UCSD-AML1 (cell line): ENCODE data around the gene CRLF1.
A peak's percentile ranks its signal among the peaks of the same experiment; 100 is the strongest.
"Not testable (repeated sequence)": the region's sequence is repeated elsewhere in the genome, so short reads cannot be mapped to it uniquely, and the experiment has no call there.

ENCODE experiments used
- DNase-seq: peaks from one replicate; lab custom pipeline; 2025; ENCODE audit not compliant: unreplicated experiment; lab: John Stamatoyannopoulos, UW

The CRLF1 gene

DNA sequence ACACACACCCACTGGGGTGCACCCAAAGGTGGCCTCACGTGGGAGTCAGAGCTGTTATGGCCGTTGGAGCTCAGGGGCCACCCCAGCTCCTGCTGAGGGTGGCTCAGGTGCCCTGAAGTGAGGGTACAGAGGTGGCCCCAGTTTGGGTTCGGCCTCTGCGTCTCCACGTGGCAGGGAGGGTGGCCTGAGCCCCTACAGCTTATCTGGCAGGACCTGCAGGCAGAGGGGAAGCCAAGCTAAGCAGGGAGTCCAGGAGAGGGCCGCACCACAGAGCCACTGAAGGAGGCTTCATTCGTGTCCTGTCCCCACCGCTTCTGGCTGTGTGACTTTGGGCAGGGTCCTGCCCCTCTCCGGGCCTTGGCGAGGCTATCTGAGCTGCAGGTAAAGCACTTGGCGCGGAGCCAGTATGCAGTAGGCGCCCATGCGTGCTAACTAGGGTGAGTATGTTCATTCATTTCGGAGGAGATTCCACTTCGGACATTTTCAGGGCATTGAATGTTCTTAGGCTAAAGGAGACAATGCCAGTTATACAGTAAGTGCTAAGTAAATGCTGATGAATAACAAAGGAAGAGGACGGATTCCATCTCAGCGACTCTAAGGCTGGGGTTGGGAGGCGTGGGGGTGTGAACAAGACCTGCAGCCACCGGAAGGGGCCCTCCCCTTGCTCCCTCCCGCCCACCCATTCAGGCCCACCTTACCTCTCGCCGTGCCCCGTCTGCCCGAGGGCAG lies 13.1 kb downstream of the CRLF1 start:
- no peak for DNase-seq

- not testable (repeated sequence) for DNase-seq
Measured at GRCh38 chr19:18592732-18593131, 13.9 kb downstream of the CRLF1 start.

DNA sequence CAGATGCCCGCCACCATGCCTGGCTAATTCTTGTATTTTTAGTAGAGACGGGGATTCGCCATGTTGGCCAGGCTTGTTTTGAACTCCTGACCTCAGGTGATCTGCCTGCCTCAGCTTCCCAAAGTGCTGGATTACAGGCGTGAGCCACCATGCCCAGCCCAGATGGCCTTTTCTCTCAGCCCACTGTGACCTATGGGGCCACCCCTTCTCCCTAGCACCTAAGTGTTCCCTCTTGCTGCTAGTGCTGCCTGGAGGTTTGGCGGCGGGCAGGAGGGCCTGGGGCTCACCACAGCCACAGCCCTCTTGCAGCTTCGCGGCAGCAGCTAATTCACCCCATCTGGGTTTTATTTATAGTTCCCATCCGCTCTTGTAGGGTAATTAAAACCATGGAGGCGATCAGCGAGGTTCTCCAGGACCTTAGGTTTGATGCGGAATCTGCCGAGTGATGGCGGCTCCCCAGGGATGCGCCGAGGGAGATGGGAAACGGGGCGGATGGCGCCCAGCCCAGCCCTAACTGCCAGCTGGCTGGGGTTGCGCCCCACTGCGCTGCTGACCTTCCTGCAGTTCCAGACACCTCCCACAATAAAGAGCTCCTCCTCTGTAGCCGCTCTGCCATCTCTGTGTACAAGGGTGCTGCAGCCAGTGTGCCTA lies 14.7 kb downstream of the CRLF1 start:
- no peak for DNase-seq

GRCh38 chr19:18590273-18591272 lies 16.0 kb downstream of the CRLF1 start:
- no peak for DNase-seq

- DNase-seq = peak; percentile 72
Measured at GRCh38 chr19:18589380-18590272, 17.0 kb downstream of the CRLF1 start.

DNA sequence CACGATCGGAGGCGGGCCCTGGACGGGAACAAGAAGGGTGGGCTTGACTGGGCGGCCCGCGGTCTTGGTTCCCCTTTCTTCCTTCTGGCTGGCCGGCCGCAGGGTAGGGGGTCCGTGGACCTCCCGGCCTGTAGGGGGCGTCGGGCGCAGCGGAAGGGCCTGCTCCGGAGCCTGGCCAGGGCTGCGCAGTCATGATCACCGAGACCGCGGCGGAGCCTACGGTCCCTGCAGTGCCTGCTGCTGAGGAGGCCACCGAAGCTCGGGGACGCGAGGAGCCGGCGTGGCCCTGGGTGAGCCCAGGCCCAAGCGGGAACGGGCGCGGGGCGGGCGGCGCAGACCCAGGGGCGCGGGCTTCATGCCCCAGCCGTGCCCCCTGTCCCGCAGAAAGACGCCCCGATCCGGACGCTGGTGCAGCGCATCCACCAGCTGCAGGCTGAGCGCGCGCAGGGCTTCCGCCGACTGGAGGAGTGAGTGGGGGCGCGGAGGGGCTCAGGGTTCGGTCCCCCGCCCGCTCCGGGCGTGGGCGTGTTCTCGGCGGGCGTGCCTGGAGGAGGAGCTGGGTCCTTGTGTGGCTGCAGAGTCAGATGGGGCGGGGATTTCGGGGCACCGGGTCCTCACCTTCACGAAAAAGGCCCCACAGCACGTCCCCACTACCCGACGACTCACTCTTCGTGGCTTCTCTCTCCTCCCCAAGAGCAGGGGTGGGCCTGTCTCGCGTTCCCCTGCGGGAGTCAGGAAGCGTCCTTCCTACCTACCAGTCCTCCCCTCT lies 17.8 kb downstream of the CRLF1 start, which contains the start of gene REX1BD:
Gene REX1BD (plus strand): TSS at position 188 of the 769 bp plus-strand sequence. CDS start 4 bp downstream, at position 192.
- peak; percentile 93 for DNase-seq

DNA sequence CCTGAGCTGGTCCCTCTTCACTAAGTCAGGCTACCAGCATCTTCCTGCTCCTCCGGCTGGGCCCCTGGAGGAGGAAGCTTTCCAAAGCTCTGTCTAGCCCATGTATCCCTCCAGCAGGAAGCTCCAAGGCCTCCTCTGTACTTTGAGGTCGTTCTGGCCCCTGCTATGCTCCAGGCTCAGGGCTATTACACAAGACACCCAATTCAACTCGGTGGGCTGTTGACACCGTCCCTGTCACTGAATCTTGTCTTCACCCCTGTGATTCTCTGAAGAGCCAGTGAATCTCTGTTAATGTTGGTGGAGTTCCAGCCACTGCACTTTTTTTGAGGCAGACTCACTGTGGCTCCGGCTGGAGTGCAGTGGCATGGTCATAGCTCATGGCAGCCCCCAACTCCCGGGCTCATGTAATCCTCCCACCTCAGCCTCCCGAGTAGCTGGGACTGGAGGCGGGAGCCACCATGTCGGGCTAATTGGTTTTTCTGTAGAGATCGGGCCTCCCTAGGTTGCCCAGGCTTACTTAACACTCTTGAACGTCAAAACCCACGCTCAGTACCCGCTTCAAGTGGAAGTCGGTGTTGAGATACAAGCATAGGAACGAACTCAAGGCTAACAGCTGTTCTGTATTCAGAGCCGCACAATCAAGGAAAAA lies 18.5 kb downstream of the CRLF1 start:
- no peak for DNase-seq

DNA sequence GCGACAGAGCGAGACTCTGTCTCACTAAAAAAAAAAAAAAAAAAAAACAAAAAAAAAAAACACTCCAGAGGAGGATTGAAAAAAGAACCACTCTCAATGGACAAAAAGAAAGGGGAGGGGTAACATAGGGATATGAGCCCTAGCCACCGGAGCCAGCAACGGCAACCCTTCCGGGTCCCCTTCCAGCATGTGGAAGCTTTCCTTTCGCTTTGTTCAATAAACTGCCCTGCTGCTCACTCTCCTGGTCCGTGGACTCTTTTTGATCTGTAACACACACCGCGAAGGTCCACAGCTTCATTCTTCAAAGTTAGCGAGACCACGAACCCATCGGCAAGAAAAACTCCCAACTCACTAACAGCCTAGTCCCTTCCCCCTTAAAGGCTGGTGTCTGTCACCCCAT lies 19.0 kb downstream of the CRLF1 start:
- no peak for DNase-seq

DNA sequence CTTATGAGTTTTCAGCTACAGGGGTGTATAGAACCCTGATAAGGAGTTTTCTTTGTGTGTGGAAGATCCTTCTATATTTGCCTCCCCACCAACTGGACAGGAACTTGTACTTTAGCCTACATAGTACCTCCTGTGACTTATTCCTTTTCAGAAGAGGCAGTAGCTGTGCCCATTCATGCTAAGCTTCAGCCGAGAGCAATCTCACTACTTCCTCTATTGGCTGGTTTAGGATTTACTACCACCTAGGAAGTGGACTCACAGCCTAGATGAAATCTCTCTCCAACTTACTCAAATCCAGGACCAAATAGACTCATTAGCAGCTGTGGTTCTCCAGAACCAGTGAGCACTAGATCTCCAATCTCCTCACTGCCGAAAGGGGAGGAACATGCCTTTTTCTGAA lies 20.3 kb downstream of the CRLF1 start:
- no peak for DNase-seq

DNA sequence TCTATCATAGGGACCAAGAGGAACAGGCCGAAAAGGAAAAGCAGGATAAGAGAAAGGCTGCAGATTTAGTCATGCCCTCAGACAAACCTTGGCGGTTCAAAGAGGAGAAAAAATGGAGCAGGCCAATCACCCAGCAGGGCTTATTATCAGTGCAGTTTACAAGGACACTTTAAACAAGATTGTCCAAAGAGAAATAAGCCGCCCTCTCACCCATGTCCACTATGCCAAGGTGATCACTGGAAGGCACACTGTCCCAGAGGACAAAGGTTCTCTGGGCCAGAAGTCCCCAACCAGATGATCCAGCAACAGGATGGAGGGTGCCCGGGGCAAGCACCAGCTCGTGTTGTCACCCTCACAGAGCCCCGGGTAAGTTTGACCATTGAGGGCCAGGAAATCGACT lies 26.3 kb downstream of the CRLF1 start:
- no peak for DNase-seq

- no peak for DNase-seq
Measured at GRCh38 chr19:18577365-18577914, 29.2 kb downstream of the CRLF1 start.

- DNase-seq = no peak
Measured at GRCh38 chr19:18576383-18576782, 30.2 kb downstream of the CRLF1 start.

- DNase-seq = no peak
Measured at GRCh38 chr19:18574691-18575291, 31.8 kb downstream of the CRLF1 start.

GRCh38 chr19:18571564-18572344 lies 34.8 kb downstream of the CRLF1 start, which contains the start of gene UBA52:
UBA52 (plus strand) TSS chr19:18571857; CDS start chr19:18573301, 1,444 bp downstream.
- DNase-seq = peak; percentile 98

- DNase-seq = no peak
Measured at GRCh38 chr19:18568367-18568766, 38.2 kb downstream of the CRLF1 start.

DNA sequence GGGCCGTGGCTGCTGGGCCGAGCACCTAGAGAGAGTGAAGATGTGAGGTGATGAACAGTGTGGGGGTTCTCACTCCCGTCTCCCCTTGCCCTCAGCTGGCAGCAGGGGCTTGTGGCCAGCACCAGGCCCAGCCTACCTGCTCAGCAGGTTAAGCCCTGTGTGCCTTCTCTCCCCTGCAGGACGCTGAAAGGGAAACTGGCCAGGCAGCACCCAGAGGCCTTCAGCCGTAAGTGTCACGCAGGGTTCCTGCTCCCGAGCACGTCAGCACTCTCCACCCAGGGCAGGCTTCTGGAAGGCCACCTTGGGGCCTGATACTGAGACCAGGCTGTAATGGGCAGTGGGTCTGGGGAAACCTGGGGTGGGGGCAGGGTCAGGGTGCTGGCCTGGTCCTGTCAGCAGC lies 39.6 kb downstream of the CRLF1 start:
- no peak for DNase-seq

DNA sequence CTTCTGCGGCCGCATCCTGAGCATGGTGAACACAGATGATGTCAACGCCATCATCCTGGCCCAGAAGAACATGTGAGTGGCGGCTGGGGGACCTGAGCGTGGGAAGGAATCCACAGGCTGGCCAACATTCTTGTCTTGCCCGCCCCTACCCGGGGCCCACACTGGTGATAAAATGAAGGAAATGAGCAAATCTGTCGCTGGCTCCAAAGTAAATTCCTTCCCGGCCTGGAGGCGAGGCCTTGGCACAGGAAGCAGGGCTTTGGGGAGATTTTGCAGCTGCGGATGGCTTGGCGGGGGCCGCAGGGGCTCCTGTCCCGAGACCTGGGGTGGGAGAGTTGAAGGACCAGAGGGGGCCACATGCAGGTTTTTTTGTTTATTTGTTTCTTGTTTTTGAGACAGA lies 44.5 kb downstream of the CRLF1 start:
- no peak for DNase-seq

DNA sequence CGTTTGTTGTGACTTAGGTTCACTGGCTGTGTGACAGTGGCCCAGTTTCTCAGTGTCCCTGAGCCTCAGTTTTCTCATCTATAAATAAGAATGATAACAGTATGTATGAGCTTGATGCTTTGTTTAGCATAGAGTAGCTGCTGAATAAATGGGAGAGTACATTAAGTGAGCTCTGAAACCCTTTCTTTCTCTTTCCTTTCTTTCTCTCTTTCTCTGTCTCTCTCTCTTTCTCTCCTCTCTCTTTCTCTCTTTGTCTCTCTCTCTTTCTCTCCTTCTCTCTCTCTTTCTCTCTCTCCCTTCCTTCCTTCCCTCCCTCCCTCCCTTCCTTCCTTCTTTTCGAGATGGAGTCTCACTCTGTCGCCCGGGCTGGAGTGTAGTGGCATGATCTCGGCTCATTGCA lies 46.9 kb downstream of the CRLF1 start:
- DNase-seq = no peak
